Loucy (cell line): ENCODE measurements around the gene SMIM14.

ENCODE experiments used
- H2AFZ ChIP-seq: fragments of 200-600 bp; sonication (generic); 2 replicates; pipeline ENCODE4 v1.6.0; 2016; ENCODE audit warnings: antibody characterized with exemption, mild to moderate bottlenecking, low read length, moderate library complexity
- H3F3A ChIP-seq: fragments of 200-600 bp; 2 replicates; pipeline ENCODE4 v1.6.0; 2016; ENCODE audit warnings: antibody characterized with exemption, low read depth, mild to moderate bottlenecking
- H3K27me3 ChIP-seq: fragments of 200-600 bp; sonication (generic); 2 replicates; pipeline ENCODE4 v1.6.1; 2014; ENCODE audit warnings: low read length, mild to moderate bottlenecking; ENCODE audit not compliant: insufficient read depth, poor library complexity, severe bottlenecking
- H3K36me3 ChIP-seq: fragments of 200-600 bp; sonication (generic); 2 replicates; pipeline ENCODE4 v1.6.1; 2016; ENCODE audit warnings: low read length; ENCODE audit not compliant: insufficient read depth
- H3K4me1 ChIP-seq: fragments of 200-600 bp; sonication (generic); 2 replicates; pipeline ENCODE4 v1.5.1; 2014; ENCODE audit warnings: low read length, mild to moderate bottlenecking; ENCODE audit not compliant: insufficient read depth, poor library complexity, severe bottlenecking
- H3K4me2 ChIP-seq: fragments of 200-600 bp; sonication (generic); 2 replicates; pipeline ENCODE4 v1.6.0; 2014; ENCODE audit warnings: antibody characterized with exemption, low read length, low read depth, mild to moderate bottlenecking; ENCODE audit not compliant: poor library complexity, severe bottlenecking
- H3K4me3 ChIP-seq: fragments of 200-600 bp; sonication (generic); 2 replicates; pipeline ENCODE4 v1.5.1; 2014; ENCODE audit warnings: low read length, mild to moderate bottlenecking, mixed read lengths; ENCODE audit not compliant: poor library complexity, severe bottlenecking
- H3K79me2 ChIP-seq: fragments of 200-600 bp; sonication (generic); 2 replicates; pipeline ENCODE4 v1.6.1; 2014; ENCODE audit warnings: low read length; ENCODE audit not compliant: insufficient read depth
- H3K9ac ChIP-seq: fragments of 200-600 bp; sonication (generic); 2 replicates; pipeline ENCODE4 v1.6.0; 2014; ENCODE audit warnings: mild to moderate bottlenecking, low read depth, low read length, moderate library complexity; ENCODE audit not compliant: poor library complexity, severe bottlenecking
- H3K9me2 ChIP-seq: fragments of 200-600 bp; sonication (generic); replicated peaks from 2 replicates; pipeline ENCODE4 v1.6.1; 2016; ENCODE audit warnings: low read depth, low read length, mixed read lengths
- H3K9me3 ChIP-seq: fragments of 200-600 bp; sonication (generic); 2 replicates; pipeline ENCODE4 v1.6.1; 2014; ENCODE audit warnings: mild to moderate bottlenecking, antibody characterized with exemption, low read length, low read depth; ENCODE audit not compliant: insufficient read depth
- H4K20me1 ChIP-seq: fragments of 200-600 bp; sonication (generic); 2 replicates; pipeline ENCODE4 v1.6.0; 2014; ENCODE audit warnings: antibody characterized with exemption, low read length, mild to moderate bottlenecking; ENCODE audit not compliant: insufficient read depth, poor library complexity, severe bottlenecking
- EZH2phosphoT487 ChIP-seq: fragments of 200-600 bp; IDR thresholded peaks from 2 replicates; pipeline ENCODE4 v1.6.1; 2018; ENCODE audit warnings: antibody characterized with exemption, mild to moderate bottlenecking, moderate library complexity, borderline replicate concordance
- TF ChIP-seq, protein P1 (sequence below): fragments of 200-600 bp; sonication (generic); conservative IDR thresholded peaks from 2 replicates; pipeline ENCODE4 v1.5.1; 2014; ENCODE audit warnings: mild to moderate bottlenecking, antibody characterized with exemption, low read length

Gene SMIM14

DNA sequence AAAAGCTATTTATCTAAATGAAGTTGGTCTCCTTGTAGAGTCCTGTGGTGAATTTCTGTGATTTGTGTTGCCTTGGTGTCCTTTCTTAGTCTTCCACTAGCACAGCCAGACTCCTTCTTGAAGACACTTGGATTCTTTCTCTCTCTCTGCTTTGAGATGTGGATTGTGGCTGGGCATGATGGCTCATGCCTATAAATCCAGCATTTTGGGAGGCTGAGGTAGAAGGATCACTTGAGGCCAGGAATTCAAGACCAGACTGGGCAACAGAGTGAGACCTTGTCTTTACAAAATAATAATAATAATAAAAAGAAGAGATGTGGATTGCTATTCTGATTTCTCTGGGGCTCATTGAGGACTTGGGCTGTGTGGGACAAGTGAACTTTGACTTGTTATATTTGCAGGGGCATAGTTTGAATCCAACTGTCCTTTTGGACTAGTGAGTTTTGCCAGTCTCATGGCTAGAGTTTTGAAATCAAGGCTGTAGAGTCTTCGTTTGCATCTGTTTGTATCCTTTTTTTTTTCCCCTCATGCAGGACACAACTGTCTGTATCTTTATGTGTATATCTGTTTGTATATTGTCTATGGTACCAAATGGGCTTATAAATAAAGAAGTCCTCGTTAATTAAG is 11.1 kb upstream of the SMIM14 start:
- no peak overlapping the region for H3K4me3 ChIP-seq

DNA sequence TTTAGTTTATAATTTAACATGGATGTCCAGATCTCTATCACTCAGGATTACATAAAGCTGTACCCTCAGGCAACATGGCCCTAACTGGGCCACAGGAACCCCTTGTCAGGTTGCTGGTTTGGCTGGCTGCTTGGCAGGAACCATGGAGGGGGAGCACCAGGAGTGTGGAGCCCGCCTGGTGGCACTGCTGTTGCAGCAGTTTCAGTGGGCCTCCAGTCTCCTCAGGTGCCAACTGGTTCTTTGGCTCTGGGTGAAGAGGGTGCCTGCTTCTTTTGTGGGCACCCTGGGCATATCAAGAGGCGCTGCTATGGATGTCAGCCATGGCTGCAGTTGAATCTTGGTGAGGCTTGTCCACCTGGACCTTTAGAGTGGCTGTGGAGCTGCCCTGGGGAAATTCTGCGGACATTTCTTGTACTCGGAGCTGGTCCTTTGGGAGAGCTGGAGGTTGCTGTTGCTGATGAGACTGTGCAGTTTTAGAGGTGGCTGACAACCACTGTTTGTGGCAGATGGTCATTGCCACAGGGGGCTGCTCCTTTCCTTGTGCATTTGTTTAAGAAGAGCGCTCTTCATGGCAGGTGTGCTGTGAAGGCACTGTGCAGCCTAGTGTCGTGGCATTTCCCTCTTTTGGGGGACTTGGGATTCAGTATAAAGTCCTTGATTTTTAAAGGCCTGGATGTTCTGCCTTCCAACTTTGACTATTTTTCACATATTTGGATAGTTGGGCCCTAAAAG is 10.3 kb upstream of the SMIM14 start:
- TF ChIP-seq EZH2phosphoT487, result no peak
- TF ChIP-seq, protein P1, sequence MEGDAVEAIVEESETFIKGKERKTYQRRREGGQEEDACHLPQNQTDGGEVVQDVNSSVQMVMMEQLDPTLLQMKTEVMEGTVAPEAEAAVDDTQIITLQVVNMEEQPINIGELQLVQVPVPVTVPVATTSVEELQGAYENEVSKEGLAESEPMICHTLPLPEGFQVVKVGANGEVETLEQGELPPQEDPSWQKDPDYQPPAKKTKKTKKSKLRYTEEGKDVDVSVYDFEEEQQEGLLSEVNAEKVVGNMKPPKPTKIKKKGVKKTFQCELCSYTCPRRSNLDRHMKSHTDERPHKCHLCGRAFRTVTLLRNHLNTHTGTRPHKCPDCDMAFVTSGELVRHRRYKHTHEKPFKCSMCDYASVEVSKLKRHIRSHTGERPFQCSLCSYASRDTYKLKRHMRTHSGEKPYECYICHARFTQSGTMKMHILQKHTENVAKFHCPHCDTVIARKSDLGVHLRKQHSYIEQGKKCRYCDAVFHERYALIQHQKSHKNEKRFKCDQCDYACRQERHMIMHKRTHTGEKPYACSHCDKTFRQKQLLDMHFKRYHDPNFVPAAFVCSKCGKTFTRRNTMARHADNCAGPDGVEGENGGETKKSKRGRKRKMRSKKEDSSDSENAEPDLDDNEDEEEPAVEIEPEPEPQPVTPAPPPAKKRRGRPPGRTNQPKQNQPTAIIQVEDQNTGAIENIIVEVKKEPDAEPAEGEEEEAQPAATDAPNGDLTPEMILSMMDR, result no peak
- H4K20me1 ChIP-seq, result no peaks in the 10 kb centered on the region
- no peaks in the 10 kb centered on the region for H3F3A ChIP-seq
- no peaks in the 10 kb centered on the region for H3K79me2 ChIP-seq
- no peaks in the 10 kb centered on the region for H3K9me2 ChIP-seq
- no peak overlapping the region for H2AFZ ChIP-seq
- no peak overlapping the region for H3K4me2 ChIP-seq
- H3K4me1 ChIP-seq, result no peaks in the 10 kb centered on the region
- no peak overlapping the region for H3K9ac ChIP-seq
- no peak overlapping the region for H3K4me3 ChIP-seq
- no peaks in the 10 kb centered on the region for H3K27me3 ChIP-seq
- H3K9me3 ChIP-seq, result no peaks in the 10 kb centered on the region
- no peaks in the 10 kb centered on the region for H3K36me3 ChIP-seq

More for the DNA sequence above, 11.1 kb upstream of the SMIM14 start:
- Histone ChIP-seq H3K4me2 (no peak overlapping the region), H2AFZ (no peak overlapping the region), H3K79me2 (no peaks in the 10 kb centered on the region), H3K36me3 (no peaks in the 10 kb centered on the region), H3K27me3 (no peaks in the 10 kb centered on the region), H3K9ac (no peak overlapping the region), H3K9me2 (no peaks in the 10 kb centered on the region), H3K9me3 (no peaks in the 10 kb centered on the region), H4K20me1 (no peaks in the 10 kb centered on the region), H3K4me1 (no peaks in the 10 kb centered on the region), H3F3A (no peaks in the 10 kb centered on the region)
- TF ChIP-seq, protein P1, result no peak
- TF ChIP-seq EZH2phosphoT487, result no peak

DNA sequence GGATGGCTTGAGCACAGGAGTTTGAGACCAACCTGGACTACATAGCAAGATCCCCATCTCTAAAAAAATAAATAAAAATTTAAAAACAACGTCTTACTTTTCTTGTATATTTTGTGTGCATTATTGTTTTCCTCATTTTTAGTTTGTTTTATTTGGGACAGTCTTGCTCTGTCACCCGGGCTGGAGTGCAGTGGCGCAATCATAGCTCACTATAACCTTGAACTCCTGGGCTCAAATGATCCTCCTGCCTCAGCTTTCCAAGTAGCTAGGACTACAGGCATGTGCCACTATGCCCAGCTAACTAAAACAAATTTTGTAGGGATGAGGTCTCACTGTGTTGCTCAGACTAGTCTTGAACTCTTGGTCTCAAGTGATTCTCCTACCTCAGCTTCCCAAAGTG is 9.5 kb upstream of the SMIM14 start:
- no peak for TF ChIP-seq EZH2phosphoT487
- TF ChIP-seq, protein P1, result no peak
- no peaks in the 10 kb centered on the region for H3F3A ChIP-seq
- no peak overlapping the region for H3K9ac ChIP-seq
- H3K4me1 ChIP-seq, result no peaks in the 10 kb centered on the region
- no peaks in the 10 kb centered on the region for H4K20me1 ChIP-seq
- no peak overlapping the region for H2AFZ ChIP-seq
- H3K79me2 ChIP-seq, result no peaks in the 10 kb centered on the region
- H3K27me3 ChIP-seq, result no peaks in the 10 kb centered on the region
- no peak overlapping the region for H3K4me3 ChIP-seq
- H3K36me3 ChIP-seq, result no peaks in the 10 kb centered on the region
- no peaks in the 10 kb centered on the region for H3K9me2 ChIP-seq
- no peak overlapping the region for H3K4me2 ChIP-seq
- H3K9me3 ChIP-seq, result no peaks in the 10 kb centered on the region
